Fibroblast of the aortic adventitia (primary cell): ENCODE measurements around the gene IFNAR2. TPM values are rescaled to one million over a fixed set of nuclear protein-coding genes. Genes with fewer than 3 reads are reported as not detected.
"Not testable (repeated sequence)": the region's sequence is repeated elsewhere in the genome, so short reads cannot be mapped to it uniquely, and the experiment has no call there.

Experiments
- DNase-seq: peaks from one replicate; pipeline ENCODE4 v3.0.0-alpha.2; 2010; ENCODE audit warnings: low read depth
- H3K4me3 ChIP-seq: 2 replicates; pipeline ENCODE4 v1.5.1; 2011; ENCODE audit warnings: low read depth, mild to moderate bottlenecking, control low read depth, low read length, moderate library complexity
- CTCF ChIP-seq: IDR thresholded peaks from 2 replicates; pipeline ENCODE4 v1.5.1; 2011; ENCODE audit warnings: mild to moderate bottlenecking, low read length, control low read depth, inconsistent platforms; ENCODE audit not compliant: insufficient read depth
- total RNA-seq: library from RNA; depleted of rRNA; stranded (reverse); fragments of >200 nt; gene quantifications from 2 replicates; pipeline ENCODE4 v1.2.3, GENCODE V29; 2012; ENCODE audit warnings: low replicate concordance

Gene IFNAR2
- total RNA-seq, 1 donor, result 6.0 TPM

GRCh38 chr21:33212159-33212851 is 17.4 kb upstream of the IFNAR2 start:
- no peak for TF ChIP-seq CTCF
- peak; percentile 51 for DNase-seq

GRCh38 chr21:33214056-33214455 is 15.7 kb upstream of the IFNAR2 start:
- H3K4me3 ChIP-seq, result no peak overlapping the region
- no peak for TF ChIP-seq CTCF
- no peak for DNase-seq

More at GRCh38 chr21:33212159-33212851, 17.4 kb upstream of the IFNAR2 start:
- no peak overlapping the region for H3K4me3 ChIP-seq

- no peak overlapping the region for H3K4me3 ChIP-seq
- DNase-seq, result no peak
- no peak for TF ChIP-seq CTCF
These were observed 12.6 kb upstream of the IFNAR2 start for GRCh38 chr21:33217138-33217520.

- DNase-seq, result no peak
- no peak for TF ChIP-seq CTCF
- H3K4me3 ChIP-seq, result no peak overlapping the region
These were observed 10.4 kb upstream of the IFNAR2 start for GRCh38 chr21:33219300-33219699.

- DNase-seq, result no peak
- no peak for TF ChIP-seq CTCF
- H3K4me3 ChIP-seq, result no peak overlapping the region
These were observed 9.8 kb upstream of the IFNAR2 start for GRCh38 chr21:33219954-33220353.

- not testable (repeated sequence) for H3K4me3 ChIP-seq, DNase-seq
These were observed 4.4 kb upstream of the IFNAR2 start for GRCh38 chr21:33225376-33225775.

- no peak for TF ChIP-seq CTCF
- no peak for DNase-seq
- H3K4me3 ChIP-seq, result no peak overlapping the region
These were observed 1.3 kb upstream of the IFNAR2 start for GRCh38 chr21:33228455-33228854.
